ENCODE data around the gene KCNMB2. TPM values are rescaled to one million over a fixed set of nuclear protein-coding genes. Genes with fewer than 3 reads are reported as not detected.

Gene KCNMB2
- total RNA-seq, 1 experiment from 2014 or later, result not detected

- ATAC-seq (no peak), DNase-seq (ENCODE audit: low spot score) (no peak)
- Mint-ChIP-seq H3K4me3 (no peak overlapping the region), H3K4me1 (no peaks in the 10 kb centered on the region), H3K27ac (no peak overlapping the region), H3K27me3 (ENCODE audit: low read depth) (no peaks in the 10 kb centered on the region), H3K36me3 (0 out of 2 replicates have a peak, but pooled peaks cover 2% of the 10 kb centered on the region), H3K9me3 (peaks cover 10% of the 10 kb centered on the region)
- POLR2A ChIA-PET, result no interaction called here
- TF ChIP-seq, protein P1, sequence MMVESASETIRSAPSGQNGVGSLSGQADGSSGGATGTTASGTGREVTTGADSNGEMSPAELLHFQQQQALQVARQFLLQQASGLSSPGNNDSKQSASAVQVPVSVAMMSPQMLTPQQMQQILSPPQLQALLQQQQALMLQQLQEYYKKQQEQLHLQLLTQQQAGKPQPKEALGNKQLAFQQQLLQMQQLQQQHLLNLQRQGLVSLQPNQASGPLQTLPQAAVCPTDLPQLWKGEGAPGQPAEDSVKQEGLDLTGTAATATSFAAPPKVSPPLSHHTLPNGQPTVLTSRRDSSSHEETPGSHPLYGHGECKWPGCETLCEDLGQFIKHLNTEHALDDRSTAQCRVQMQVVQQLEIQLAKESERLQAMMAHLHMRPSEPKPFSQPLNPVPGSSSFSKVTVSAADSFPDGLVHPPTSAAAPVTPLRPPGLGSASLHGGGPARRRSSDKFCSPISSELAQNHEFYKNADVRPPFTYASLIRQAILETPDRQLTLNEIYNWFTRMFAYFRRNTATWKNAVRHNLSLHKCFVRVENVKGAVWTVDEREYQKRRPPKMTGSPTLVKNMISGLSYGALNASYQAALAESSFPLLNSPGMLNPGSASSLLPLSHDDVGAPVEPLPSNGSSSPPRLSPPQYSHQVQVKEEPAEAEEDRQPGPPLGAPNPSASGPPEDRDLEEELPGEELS (CRISPR knock-in tag; IDR thresholded peaks at IDR 0.05), result no peak
- TF ChIP-seq TCF7 (CRISPR knock-in tag; IDR thresholded peaks at IDR 0.05; ENCODE audit: low read depth) (no peak), JUN (CRISPR knock-in tag; IDR thresholded peaks at IDR 0.05) (no peak), MYBL2 (CRISPR knock-in tag; IDR thresholded peaks at IDR 0.05) (no peak), SP1 (CRISPR knock-in tag; conservative IDR thresholded peaks at IDR 0.05) (no peak), ZNF219 (CRISPR knock-in tag; IDR thresholded peaks at IDR 0.05; ENCODE audit: borderline replicate concordance) (no peak), RORB (CRISPR knock-in tag; IDR thresholded peaks at IDR 0.05) (no peak), MXD4 (CRISPR knock-in tag; IDR thresholded peaks at IDR 0.05; ENCODE audit: borderline replicate concordance) (no peak), NFYB (CRISPR knock-in tag; conservative IDR thresholded peaks at IDR 0.05; ENCODE audit: low read depth) (no peak), ZNF317 (CRISPR knock-in tag; IDR thresholded peaks at IDR 0.05; ENCODE audit: borderline replicate concordance, low read depth) (no peak), KAT7 (CRISPR knock-in tag; IDR thresholded peaks at IDR 0.05; ENCODE audit: borderline replicate concordance) (no peak)
- TF ChIP-seq, protein P2, sequence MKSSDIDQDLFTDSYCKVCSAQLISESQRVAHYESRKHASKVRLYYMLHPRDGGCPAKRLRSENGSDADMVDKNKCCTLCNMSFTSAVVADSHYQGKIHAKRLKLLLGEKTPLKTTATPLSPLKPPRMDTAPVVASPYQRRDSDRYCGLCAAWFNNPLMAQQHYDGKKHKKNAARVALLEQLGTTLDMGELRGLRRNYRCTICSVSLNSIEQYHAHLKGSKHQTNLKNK (CRISPR knock-in tag; IDR thresholded peaks at IDR 0.05), result no peak
- TF ChIP-seq, protein P3, sequence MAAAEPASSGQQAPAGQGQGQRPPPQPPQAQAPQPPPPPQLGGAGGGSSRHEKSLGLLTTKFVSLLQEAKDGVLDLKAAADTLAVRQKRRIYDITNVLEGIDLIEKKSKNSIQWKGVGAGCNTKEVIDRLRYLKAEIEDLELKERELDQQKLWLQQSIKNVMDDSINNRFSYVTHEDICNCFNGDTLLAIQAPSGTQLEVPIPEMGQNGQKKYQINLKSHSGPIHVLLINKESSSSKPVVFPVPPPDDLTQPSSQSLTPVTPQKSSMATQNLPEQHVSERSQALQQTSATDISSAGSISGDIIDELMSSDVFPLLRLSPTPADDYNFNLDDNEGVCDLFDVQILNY (CRISPR knock-in tag; IDR thresholded peaks at IDR 0.05), result no peak
- TF ChIP-seq, protein P4, sequence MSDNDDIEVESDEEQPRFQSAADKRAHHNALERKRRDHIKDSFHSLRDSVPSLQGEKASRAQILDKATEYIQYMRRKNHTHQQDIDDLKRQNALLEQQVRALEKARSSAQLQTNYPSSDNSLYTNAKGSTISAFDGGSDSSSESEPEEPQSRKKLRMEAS (CRISPR knock-in tag; IDR thresholded peaks at IDR 0.05), result no peak
- TF ChIP-seq, protein P5, sequence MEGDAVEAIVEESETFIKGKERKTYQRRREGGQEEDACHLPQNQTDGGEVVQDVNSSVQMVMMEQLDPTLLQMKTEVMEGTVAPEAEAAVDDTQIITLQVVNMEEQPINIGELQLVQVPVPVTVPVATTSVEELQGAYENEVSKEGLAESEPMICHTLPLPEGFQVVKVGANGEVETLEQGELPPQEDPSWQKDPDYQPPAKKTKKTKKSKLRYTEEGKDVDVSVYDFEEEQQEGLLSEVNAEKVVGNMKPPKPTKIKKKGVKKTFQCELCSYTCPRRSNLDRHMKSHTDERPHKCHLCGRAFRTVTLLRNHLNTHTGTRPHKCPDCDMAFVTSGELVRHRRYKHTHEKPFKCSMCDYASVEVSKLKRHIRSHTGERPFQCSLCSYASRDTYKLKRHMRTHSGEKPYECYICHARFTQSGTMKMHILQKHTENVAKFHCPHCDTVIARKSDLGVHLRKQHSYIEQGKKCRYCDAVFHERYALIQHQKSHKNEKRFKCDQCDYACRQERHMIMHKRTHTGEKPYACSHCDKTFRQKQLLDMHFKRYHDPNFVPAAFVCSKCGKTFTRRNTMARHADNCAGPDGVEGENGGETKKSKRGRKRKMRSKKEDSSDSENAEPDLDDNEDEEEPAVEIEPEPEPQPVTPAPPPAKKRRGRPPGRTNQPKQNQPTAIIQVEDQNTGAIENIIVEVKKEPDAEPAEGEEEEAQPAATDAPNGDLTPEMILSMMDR (IDR thresholded peaks at IDR 0.05), result no peak
- CTCF ChIA-PET, result no interaction called here
Measured at GRCh38 chr3:178868681-178869080, 332.4 kb downstream of the KCNMB2 start.

- ChIA-PET CTCF (no interaction called here), POLR2A (no interaction called here)
- Mint-ChIP-seq H3K27ac (no peak overlapping the region), H3K27me3 (ENCODE audit: low read depth) (no peaks in the 10 kb centered on the region), H3K9me3 (peaks cover 10% of the 10 kb centered on the region), H3K4me1 (no peaks in the 10 kb centered on the region), H3K36me3 (0 out of 2 replicates have a peak, but pooled peaks cover 2% of the 10 kb centered on the region), H3K4me3 (no peak overlapping the region)
- DNase-seq (ENCODE audit: low spot score) (no peak), ATAC-seq (no peak)
- TF ChIP-seq, protein P2 (CRISPR knock-in tag; IDR thresholded peaks at IDR 0.05), result no peak
- TF ChIP-seq FOXP1 (CRISPR knock-in tag; IDR thresholded peaks at IDR 0.05; ENCODE audit: borderline replicate concordance) (no peak), SP1 (CRISPR knock-in tag; conservative IDR thresholded peaks at IDR 0.05) (no peak), MYBL2 (CRISPR knock-in tag; IDR thresholded peaks at IDR 0.05) (no peak), SMAD4 (CRISPR knock-in tag; IDR thresholded peaks at IDR 0.05) (no peak)
- TF ChIP-seq, protein P6, sequence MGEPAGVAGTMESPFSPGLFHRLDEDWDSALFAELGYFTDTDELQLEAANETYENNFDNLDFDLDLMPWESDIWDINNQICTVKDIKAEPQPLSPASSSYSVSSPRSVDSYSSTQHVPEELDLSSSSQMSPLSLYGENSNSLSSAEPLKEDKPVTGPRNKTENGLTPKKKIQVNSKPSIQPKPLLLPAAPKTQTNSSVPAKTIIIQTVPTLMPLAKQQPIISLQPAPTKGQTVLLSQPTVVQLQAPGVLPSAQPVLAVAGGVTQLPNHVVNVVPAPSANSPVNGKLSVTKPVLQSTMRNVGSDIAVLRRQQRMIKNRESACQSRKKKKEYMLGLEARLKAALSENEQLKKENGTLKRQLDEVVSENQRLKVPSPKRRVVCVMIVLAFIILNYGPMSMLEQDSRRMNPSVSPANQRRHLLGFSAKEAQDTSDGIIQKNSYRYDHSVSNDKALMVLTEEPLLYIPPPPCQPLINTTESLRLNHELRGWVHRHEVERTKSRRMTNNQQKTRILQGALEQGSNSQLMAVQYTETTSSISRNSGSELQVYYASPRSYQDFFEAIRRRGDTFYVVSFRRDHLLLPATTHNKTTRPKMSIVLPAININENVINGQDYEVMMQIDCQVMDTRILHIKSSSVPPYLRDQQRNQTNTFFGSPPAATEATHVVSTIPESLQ (CRISPR knock-in tag; IDR thresholded peaks at IDR 0.05), result no peak
Measured at GRCh38 chr3:178870085-178870484, 333.8 kb downstream of the KCNMB2 start.
